Body of pancreas (tissue), 4 donors: ENCODE measurements around the gene C2.

ENCODE experiments used
- POLR2A ChIP-seq, 3 donors: fragments of 450-650 bp; IDR thresholded peaks; one replicate each; pipeline ENCODE4 v1.6.1; 2016; ENCODE audit warnings: antibody characterized with exemption in 3 of 3, mild to moderate bottlenecking in 2 of 3
- TF ChIP-seq, protein P1 (sequence below), 7 experiments: fragments of 450-650 bp in 4 of 7; fragments of 200-600 bp in 3 of 7; sonication (generic) in 3 of 7; IDR thresholded peaks; one replicate each; pipeline ENCODE4 v1.5.1; 2016 to 2019; ENCODE audit warnings: antibody characterized with exemption in 7 of 7

DNA sequence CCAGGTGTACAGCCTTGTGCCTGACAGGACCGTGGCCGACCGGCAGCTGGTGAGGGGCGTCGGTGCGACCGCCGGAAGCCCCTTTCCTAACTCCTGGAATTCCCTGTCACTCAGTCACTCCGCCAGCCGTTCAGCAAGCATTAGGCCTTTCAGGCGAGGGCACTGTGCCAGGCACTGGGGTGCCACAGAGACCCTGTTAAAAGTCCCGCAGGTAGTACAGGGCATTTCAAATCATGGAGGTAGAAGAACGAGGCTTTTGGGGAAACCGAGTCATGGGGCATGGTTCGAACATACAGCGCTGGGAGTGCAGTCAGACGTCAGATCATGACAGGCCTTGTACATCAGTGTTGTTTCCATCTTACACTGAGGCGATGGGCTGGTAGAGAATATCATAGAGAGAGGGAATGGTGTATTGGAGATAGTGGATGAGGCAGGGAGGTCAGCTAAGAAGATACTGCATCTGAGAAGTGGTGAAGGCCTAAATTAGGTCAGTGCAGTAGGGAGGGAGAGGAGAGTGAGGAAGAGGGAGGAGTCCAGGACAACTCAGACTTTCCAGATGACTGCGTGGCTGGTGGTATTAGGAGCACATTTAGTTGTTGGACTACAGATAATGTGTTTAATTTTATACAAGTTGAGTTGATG is 45.3 kb downstream of the C2 start:
- TF ChIP-seq, protein P1, sequence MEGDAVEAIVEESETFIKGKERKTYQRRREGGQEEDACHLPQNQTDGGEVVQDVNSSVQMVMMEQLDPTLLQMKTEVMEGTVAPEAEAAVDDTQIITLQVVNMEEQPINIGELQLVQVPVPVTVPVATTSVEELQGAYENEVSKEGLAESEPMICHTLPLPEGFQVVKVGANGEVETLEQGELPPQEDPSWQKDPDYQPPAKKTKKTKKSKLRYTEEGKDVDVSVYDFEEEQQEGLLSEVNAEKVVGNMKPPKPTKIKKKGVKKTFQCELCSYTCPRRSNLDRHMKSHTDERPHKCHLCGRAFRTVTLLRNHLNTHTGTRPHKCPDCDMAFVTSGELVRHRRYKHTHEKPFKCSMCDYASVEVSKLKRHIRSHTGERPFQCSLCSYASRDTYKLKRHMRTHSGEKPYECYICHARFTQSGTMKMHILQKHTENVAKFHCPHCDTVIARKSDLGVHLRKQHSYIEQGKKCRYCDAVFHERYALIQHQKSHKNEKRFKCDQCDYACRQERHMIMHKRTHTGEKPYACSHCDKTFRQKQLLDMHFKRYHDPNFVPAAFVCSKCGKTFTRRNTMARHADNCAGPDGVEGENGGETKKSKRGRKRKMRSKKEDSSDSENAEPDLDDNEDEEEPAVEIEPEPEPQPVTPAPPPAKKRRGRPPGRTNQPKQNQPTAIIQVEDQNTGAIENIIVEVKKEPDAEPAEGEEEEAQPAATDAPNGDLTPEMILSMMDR (IDR thresholded peaks at IDR 0.05) = no peak
- TF ChIP-seq POLR2A (IDR thresholded peaks at IDR 0.05) = no peak
